Loucy (cell line): ENCODE results near the gene CROCC2.

Source experiments
- EZH2phosphoT487 ChIP-seq: fragments of 200-600 bp; IDR thresholded peaks from 2 replicates; pipeline ENCODE4 v1.6.1; 2018; ENCODE audit warnings: antibody characterized with exemption, mild to moderate bottlenecking, moderate library complexity, borderline replicate concordance
- TF ChIP-seq, protein P1 (sequence below): fragments of 200-600 bp; sonication (generic); conservative IDR thresholded peaks from 2 replicates; pipeline ENCODE4 v1.5.1; 2014; ENCODE audit warnings: mild to moderate bottlenecking, antibody characterized with exemption, low read length

DNA sequence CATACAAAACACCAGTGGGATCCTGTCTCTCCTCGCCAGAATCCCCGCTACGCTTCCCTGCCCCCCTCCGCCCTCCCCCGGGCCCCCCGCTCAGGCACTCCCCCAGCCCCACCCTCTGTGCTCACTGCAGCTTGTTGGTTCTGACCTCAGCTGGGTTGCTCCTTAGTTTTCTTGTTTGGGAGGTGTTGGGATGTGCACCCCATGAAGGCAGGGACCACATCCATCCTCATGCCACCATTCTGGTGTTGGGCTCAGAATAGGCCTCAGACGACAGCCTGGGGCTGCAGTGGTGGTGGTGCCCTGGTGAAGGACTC, 96.9 kb downstream of the CROCC2 start:
- TF ChIP-seq EZH2phosphoT487 = no peak
- TF ChIP-seq, protein P1, sequence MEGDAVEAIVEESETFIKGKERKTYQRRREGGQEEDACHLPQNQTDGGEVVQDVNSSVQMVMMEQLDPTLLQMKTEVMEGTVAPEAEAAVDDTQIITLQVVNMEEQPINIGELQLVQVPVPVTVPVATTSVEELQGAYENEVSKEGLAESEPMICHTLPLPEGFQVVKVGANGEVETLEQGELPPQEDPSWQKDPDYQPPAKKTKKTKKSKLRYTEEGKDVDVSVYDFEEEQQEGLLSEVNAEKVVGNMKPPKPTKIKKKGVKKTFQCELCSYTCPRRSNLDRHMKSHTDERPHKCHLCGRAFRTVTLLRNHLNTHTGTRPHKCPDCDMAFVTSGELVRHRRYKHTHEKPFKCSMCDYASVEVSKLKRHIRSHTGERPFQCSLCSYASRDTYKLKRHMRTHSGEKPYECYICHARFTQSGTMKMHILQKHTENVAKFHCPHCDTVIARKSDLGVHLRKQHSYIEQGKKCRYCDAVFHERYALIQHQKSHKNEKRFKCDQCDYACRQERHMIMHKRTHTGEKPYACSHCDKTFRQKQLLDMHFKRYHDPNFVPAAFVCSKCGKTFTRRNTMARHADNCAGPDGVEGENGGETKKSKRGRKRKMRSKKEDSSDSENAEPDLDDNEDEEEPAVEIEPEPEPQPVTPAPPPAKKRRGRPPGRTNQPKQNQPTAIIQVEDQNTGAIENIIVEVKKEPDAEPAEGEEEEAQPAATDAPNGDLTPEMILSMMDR = no peak
